Gastrocnemius medialis (tissue), 4 donors: ENCODE measurements around the gene XXYLT1. TPM values are rescaled to one million over a fixed set of nuclear protein-coding genes. Genes with fewer than 3 reads are reported as not detected.

Source experiments
- ATAC-seq, 2 donors: fragments of 150-250 bp; one replicate each; pipeline ENCODE4 v1.9.1; 2016
- DNase-seq, 2 donors: peaks; one replicate each; pipeline ENCODE4 v3.0.0-alpha.2; 2019
- H3K27ac ChIP-seq, 4 donors: fragments of 200-600 bp; sonication (generic); 1 replicate in 1 of 4; 2 replicates in 3 of 4; pipeline ENCODE4 v1.5.1; 2016 to 2018; ENCODE audit warnings: mild to moderate bottlenecking in 2 of 4, moderate library complexity in 1 of 4
- H3K27me3 ChIP-seq, 3 donors: fragments of 200-600 bp; sonication (generic) in 2 of 3; 1 replicate in 1 of 3; 2 replicates in 2 of 3; pipeline versions ENCODE4 v1.5.1 to v1.6.0; 2016 to 2019; ENCODE audit warnings: mild to moderate bottlenecking in 1 of 3, moderate library complexity in 1 of 3
- H3K36me3 ChIP-seq, 2 donors: fragments of 200-600 bp; sonication (generic) in 1 of 2; one replicate each; pipeline ENCODE4 v1.5.1; 2017 to 2018
- H3K4me1 ChIP-seq, 2 donors: fragments of 200-600 bp; sonication (generic) in 1 of 2; one replicate each; pipeline ENCODE4 v1.5.1; 2016 to 2017; ENCODE audit warnings: mild to moderate bottlenecking in 2 of 2
- H3K4me3 ChIP-seq, 4 donors: fragments of 200-600 bp; sonication (generic) in 3 of 4; 1 replicate in 1 of 4; 2 replicates in 3 of 4; pipeline ENCODE4 v1.5.1; 2016 to 2019; ENCODE audit warnings: mild to moderate bottlenecking in 2 of 4
- H3K9me3 ChIP-seq, 3 donors: fragments of 200-600 bp; sonication (generic) in 2 of 3; 1 replicate in 1 of 3; 2 replicates in 2 of 3; pipeline ENCODE4 v1.5.1; 2016 to 2019
- CTCF ChIP-seq, 5 experiments: fragments of 450-650 bp in 3 of 5; fragments of 200-600 bp in 2 of 5; sonication (generic) in 2 of 5; IDR thresholded peaks in 4 of 5; conservative IDR thresholded peaks in 1 of 5; 1 replicate in 4 of 5; 2 replicates in 1 of 5; pipeline ENCODE4 v1.5.1; 2016 to 2019; ENCODE audit warnings: antibody characterized with exemption in 5 of 5, mild to moderate bottlenecking in 3 of 5, moderate library complexity in 3 of 5
- POLR2A ChIP-seq, 2 donors: fragments of 450-650 bp; IDR thresholded peaks; one replicate each; pipeline ENCODE4 v1.6.1; 2017; ENCODE audit warnings: antibody characterized with exemption in 2 of 2, mild to moderate bottlenecking in 2 of 2, moderate library complexity in 2 of 2
- in situ Hi-C, 4 donors: fragments of 200-750 bp; cut with MboI; loops; one replicate each; pipeline versions ENCODE4 v1.15.0 to v1.8.0; 2017; ENCODE audit warnings: low sequenced_read_pairs in 4 of 4
- intact Hi-C: fragments of 100-400 bp; cut with DNase I; formaldehyde crosslinking; loops from one replicate; pipeline ENCODE4 v1.15.1; 2023; ENCODE audit warnings: low total_unique reads
- total RNA-seq, 4 donors: library from RNA; depleted of rRNA; stranded (reverse); fragments of >200 nt; gene quantifications; one replicate each; pipeline versions ENCODE4 v1.1.0 to v1.2.3, GENCODE V29; 2016

XXYLT1 gene
- total RNA-seq, 4 donors from 2014 or later: 0.87 to 3.1 (median 1.3) TPM

GRCh38 chr3:195171093-195171873 is 99.7 kb downstream of the XXYLT1 start:
- Histone ChIP-seq H3K9me3 (no peaks in the 10 kb centered on the region), H3K4me1 (peaks cover 18 to 23% of the 10 kb centered on the region in 2 donors), H3K27me3 (no peaks in the 10 kb centered on the region), H3K36me3 (no peaks in the 10 kb centered on the region), H3K27ac (peak overlapping the region; percentile 44 to 78 (median 74)), H3K4me3 (peak overlapping the region in 2 of 4 donors; percentile 9 to 36)
- intact Hi-C loops (loop anchor here (5.0 kb wide), 1 partner anchor 86 kb away; no protein-coding TSS in a partner anchor), in situ Hi-C loops (no loop called here)
- no peak for TF ChIP-seq CTCF (IDR thresholded peaks at IDR 0.05 in 4 of 5, conservative IDR thresholded peaks at IDR 0.05 in 1 of 5)
- TF ChIP-seq POLR2A (IDR thresholded peaks at IDR 0.05): no peak
- DNase-seq (peak in 1 of 2 donors; percentile 43), ATAC-seq (peak; percentile 94 to 98)

GRCh38 chr3:195170496-195170895 is 100.5 kb downstream of the XXYLT1 start:
- H3K4me3 ChIP-seq: no peak overlapping the region
- ATAC-seq (no peak), DNase-seq (no peak)
- H3K4me1 ChIP-seq: peaks cover 18 to 23% of the 10 kb centered on the region in 2 donors
- no peaks in the 10 kb centered on the region for H3K27me3 ChIP-seq
- H3K27ac ChIP-seq: peak overlapping the region; percentile 44 to 78 (median 74)
- no peak for TF ChIP-seq CTCF (IDR thresholded peaks at IDR 0.05 in 4 of 5, conservative IDR thresholded peaks at IDR 0.05 in 1 of 5)
- no peak for TF ChIP-seq POLR2A (IDR thresholded peaks at IDR 0.05)
- no peaks in the 10 kb centered on the region for H3K9me3 ChIP-seq
- H3K36me3 ChIP-seq: no peaks in the 10 kb centered on the region
- intact Hi-C loops (loop anchor here (5.0 kb wide), 1 partner anchor 87 kb away; no protein-coding TSS in a partner anchor), in situ Hi-C loops (no loop called here)

GRCh38 chr3:195169011-195169649 is 101.8 kb downstream of the XXYLT1 start:
- peaks cover 18 to 23% of the 10 kb centered on the region in 2 donors for H3K4me1 ChIP-seq
- no peaks in the 10 kb centered on the region for H3K36me3 ChIP-seq
- TF ChIP-seq POLR2A (IDR thresholded peaks at IDR 0.05) (no peak), CTCF (IDR thresholded peaks at IDR 0.05 in 4 of 5, conservative IDR thresholded peaks at IDR 0.05 in 1 of 5) (no peak)
- intact Hi-C loops: no loop called here
- H3K27ac ChIP-seq: no peak overlapping the region
- in situ Hi-C loops: no loop called here
- no peak for DNase-seq
- no peaks in the 10 kb centered on the region for H3K9me3 ChIP-seq
- ATAC-seq: no peak
- H3K4me3 ChIP-seq: no peak overlapping the region
- no peaks in the 10 kb centered on the region for H3K27me3 ChIP-seq

- no peak for TF ChIP-seq POLR2A (IDR thresholded peaks at IDR 0.05)
- no peak for TF ChIP-seq CTCF (IDR thresholded peaks at IDR 0.05 in 4 of 5, conservative IDR thresholded peaks at IDR 0.05 in 1 of 5)
- no peak overlapping the region for H3K27ac ChIP-seq
- in situ Hi-C loops (no loop called here), intact Hi-C loops (no loop called here)
- no peak overlapping the region for H3K4me3 ChIP-seq
- no peaks in the 10 kb centered on the region for H3K27me3 ChIP-seq
- H3K4me1 ChIP-seq: peaks cover 18 to 23% of the 10 kb centered on the region in 2 donors
- DNase-seq (no peak), ATAC-seq (no peak)
- H3K36me3 ChIP-seq: no peaks in the 10 kb centered on the region
- no peaks in the 10 kb centered on the region for H3K9me3 ChIP-seq
Observed at GRCh38 chr3:195168009-195168762, 102.8 kb downstream of the XXYLT1 start.
